Left ventricle myocardium superior (tissue), 1 donor: ENCODE measurements around the gene NFIA. TPM values are rescaled to one million over a fixed set of nuclear protein-coding genes. Genes with fewer than 3 reads are reported as not detected.
"Not testable (repeated sequence)": the region's sequence is repeated elsewhere in the genome, so short reads cannot be mapped to it uniquely, and the experiment has no call there.

Experiments used
- ATAC-seq: fragments of 200-7000 bp; cut with Tn5 transposase; one replicate; pipeline ENCODE4 v1.9.1; 2020; ENCODE audit warnings: mild to moderate bottlenecking, moderate library complexity
- DNase-seq: peaks from one replicate; pipeline ENCODE4 v3.0.0-alpha.2; 2020
- intact Hi-C: fragments of 100-400 bp; cut with micrococcal nuclease; formaldehyde crosslinking; loops from one replicate; pipeline ENCODE4 v1.11.0; 2022
- total RNA-seq: library from RNA; stranded (reverse); fragmentation: NEBNext Ultra II Directional; extraction: Animal tissue kit (Norgen Biotek cat#: 25700); gene quantifications from one replicate; pipeline ENCODE4 v1.2.1, GENCODE V29; 2021
- donor health status: DM: no; HTN: yes; CAD: no; lungs with severe emphysema.

Gene NFIA
- total RNA-seq, 1 donor from 2014 or later, result 102 TPM

- DNase-seq (no peak), ATAC-seq (no peak)
- intact Hi-C loops, result no loop called here
Measured at GRCh38 chr1:61265665-61266064, 183.3 kb downstream of the NFIA start.

GRCh38 chr1:61266738-61267137 is 184.4 kb downstream of the NFIA start:
- intact Hi-C loops, result no loop called here
- ATAC-seq (no peak), DNase-seq (no peak)

- intact Hi-C loops, result no loop called here
- no peak for ATAC-seq
Measured at GRCh38 chr1:61268546-61269240, 186.3 kb downstream of the NFIA start.

GRCh38 chr1:61269602-61270001 is 187.2 kb downstream of the NFIA start:
- intact Hi-C loops, result no loop called here
- DNase-seq, result no peak
- no peak for ATAC-seq

More at GRCh38 chr1:61268546-61269240, 186.3 kb downstream of the NFIA start:
- DNase-seq, result no peak

- DNase-seq (no peak), ATAC-seq (no peak)
- intact Hi-C loops, result no loop called here
Measured at GRCh38 chr1:61270107-61270506, 187.7 kb downstream of the NFIA start.

- ATAC-seq, result no peak
- intact Hi-C loops, result no loop called here
Measured at GRCh38 chr1:61270761-61271411, 188.5 kb downstream of the NFIA start.

GRCh38 chr1:61271412-61271789 is 189.0 kb downstream of the NFIA start:
- intact Hi-C loops, result no loop called here
- DNase-seq, result no peak
- ATAC-seq, result no peak

More at GRCh38 chr1:61270761-61271411, 188.5 kb downstream of the NFIA start:
- no peak for DNase-seq

GRCh38 chr1:61273167-61273705 is 190.9 kb downstream of the NFIA start:
- no peak for DNase-seq
- peak; percentile 32 for ATAC-seq
- intact Hi-C loops, result no loop called here

- DNase-seq (no peak), ATAC-seq (no peak)
- intact Hi-C loops, result no loop called here
Measured at GRCh38 chr1:61273861-61274260, 191.5 kb downstream of the NFIA start.

- no peak for DNase-seq
- ATAC-seq, result peak; percentile 10
- intact Hi-C loops, result no loop called here
Measured at GRCh38 chr1:61274939-61275338, 192.6 kb downstream of the NFIA start.

GRCh38 chr1:61276246-61276645 is 193.9 kb downstream of the NFIA start:
- ATAC-seq (no peak), DNase-seq (no peak)
- intact Hi-C loops, result no loop called here

- intact Hi-C loops, result no loop called here
- DNase-seq (no peak), ATAC-seq (peak; percentile 42)
Measured at GRCh38 chr1:61277121-61277690, 194.8 kb downstream of the NFIA start.

- intact Hi-C loops, ATAC-seq, DNase-seq: not testable (repeated sequence)
Measured at GRCh38 chr1:61278503-61278902, 196.1 kb downstream of the NFIA start.

GRCh38 chr1:61278966-61279365 is 196.6 kb downstream of the NFIA start:
- no peak for ATAC-seq
- intact Hi-C loops, result no loop called here
- DNase-seq, result no peak

GRCh38 chr1:61279570-61279969 is 197.2 kb downstream of the NFIA start:
- ATAC-seq (peak; percentile 35), DNase-seq (no peak)
- intact Hi-C loops, result no loop called here

- intact Hi-C loops, result no loop called here
- DNase-seq (no peak), ATAC-seq (peak; percentile 64)
Measured at GRCh38 chr1:61280452-61280851, 198.1 kb downstream of the NFIA start.

- ATAC-seq (no peak), DNase-seq (no peak)
Measured at GRCh38 chr1:61282387-61282786, 200.0 kb downstream of the NFIA start.

GRCh38 chr1:61284248-61284854 is 202.0 kb downstream of the NFIA start:
- DNase-seq, result no peak
- ATAC-seq, result no peak
- intact Hi-C loops, result no loop called here

More at GRCh38 chr1:61282387-61282786, 200.0 kb downstream of the NFIA start:
- intact Hi-C loops, result no loop called here

GRCh38 chr1:61284936-61285335 is 202.6 kb downstream of the NFIA start:
- DNase-seq (no peak), ATAC-seq (no peak)
- intact Hi-C loops, result no loop called here

GRCh38 chr1:61285371-61285885 is 203.1 kb downstream of the NFIA start:
- intact Hi-C loops, result no loop called here
- ATAC-seq, result no peak
- DNase-seq, result no peak
